Activated effector memory CD4-positive, alpha-beta T cell treated with Interleukin-2 at 50 U/mL for 16 hours (primary cell): ENCODE measurements around the gene ASTN2.
"Not testable (repeated sequence)": the region's sequence is repeated elsewhere in the genome, so short reads cannot be mapped to it uniquely, and the experiment has no call there.

Experiments used
- DNase-seq: peaks from one replicate; pipeline ENCODE4 v3.0.0-alpha.2; 2020

Gene ASTN2

GRCh38 chr9:116467740-116468351 lies 947.0 kb downstream of the ASTN2 start:
- DNase-seq = no peak

GRCh38 chr9:116466271-116467235 lies 948.3 kb downstream of the ASTN2 start:
- DNase-seq = no peak

- no peak for DNase-seq
These were observed 949.1 kb downstream of the ASTN2 start for GRCh38 chr9:116465576-116466270.

- DNase-seq = no peak
These were observed 949.8 kb downstream of the ASTN2 start for GRCh38 chr9:116464987-116465571.

GRCh38 chr9:116464423-116464822 lies 950.4 kb downstream of the ASTN2 start:
- DNase-seq = no peak

- DNase-seq = no peak
These were observed 953.2 kb downstream of the ASTN2 start for GRCh38 chr9:116461632-116462031.

GRCh38 chr9:116460026-116460425 lies 954.8 kb downstream of the ASTN2 start:
- no peak for DNase-seq

GRCh38 chr9:116459576-116459975 lies 955.3 kb downstream of the ASTN2 start:
- DNase-seq = no peak

- DNase-seq = no peak
These were observed 958.3 kb downstream of the ASTN2 start for GRCh38 chr9:116456490-116457088.

GRCh38 chr9:116454539-116454938 lies 960.3 kb downstream of the ASTN2 start:
- not testable (repeated sequence) for DNase-seq

GRCh38 chr9:116453785-116454184 lies 961.1 kb downstream of the ASTN2 start:
- no peak for DNase-seq

- DNase-seq = no peak
These were observed 962.2 kb downstream of the ASTN2 start for GRCh38 chr9:116452634-116453033.

- no peak for DNase-seq
These were observed 962.6 kb downstream of the ASTN2 start for GRCh38 chr9:116452227-116452626.

GRCh38 chr9:116451500-116452115 lies 963.2 kb downstream of the ASTN2 start:
- DNase-seq = no peak

- DNase-seq = no peak
These were observed 964.3 kb downstream of the ASTN2 start for GRCh38 chr9:116450378-116451139.

- DNase-seq = no peak
These were observed 964.9 kb downstream of the ASTN2 start for GRCh38 chr9:116449949-116450348.

- no peak for DNase-seq
These were observed 966.4 kb downstream of the ASTN2 start for GRCh38 chr9:116448431-116448830.

GRCh38 chr9:116447934-116448333 lies 966.9 kb downstream of the ASTN2 start:
- no peak for DNase-seq

- no peak for DNase-seq
These were observed 972.3 kb downstream of the ASTN2 start for GRCh38 chr9:116442528-116442927.

GRCh38 chr9:116437411-116438370 lies 977.2 kb downstream of the ASTN2 start:
- no peak for DNase-seq
